Measurements from ENCODE around the gene MCRIP1. TPM values are rescaled to one million over a fixed set of nuclear protein-coding genes. Genes with fewer than 3 reads are reported as not detected.

Gene MCRIP1
- total and polyA plus RNA-seq, 9 of the 15 experiments (the other 6 are each of a cell fraction or from before 2014, with no cell fraction given): 0.39 to 35.8 (median 9.7) TPM

GRCh38 chr17:81821603-81822311, 11.3 kb downstream of the MCRIP1 start (continued):
- TF ChIP-seq ZBTB40 (IDR thresholded peaks at IDR 0.05) (peak; percentile 63), ZBTB40 (CRISPR knock-in tag; IDR thresholded peaks at IDR 0.05) (no peak), FOXP1 (CRISPR knock-in tag; IDR thresholded peaks at IDR 0.05) (no peak; the same call in none of the 2 replicates), NR3C1 (CRISPR knock-in tag; IDR thresholded peaks at IDR 0.05) (no peak), MYBL2 (IDR thresholded peaks at IDR 0.05; ENCODE audit: low read depth) (no peak), MYBL2 (CRISPR knock-in tag; IDR thresholded peaks at IDR 0.05; ENCODE audit: borderline replicate concordance) (no peak), ZNF133 (CRISPR knock-in tag; IDR thresholded peaks at IDR 0.05) (0 out of 2 replicates have a peak, but pooled peaks have one; percentile 32), RUNX1 (IDR thresholded peaks at IDR 0.05; ENCODE audit: low read depth) (no peak), ZNF766 (CRISPR knock-in tag; conservative IDR thresholded peaks at IDR 0.05) (peak; percentile 41; the same call in 1 of the 2 replicates), TRIM28 (IDR thresholded peaks at IDR 0.05) (no peak), ZNF444 (CRISPR knock-in tag; IDR thresholded peaks at IDR 0.05) (no peak), SFPQ (IDR thresholded peaks at IDR 0.05; ENCODE audit: low read depth, low read length) (no peak), GATAD2B (IDR thresholded peaks at IDR 0.05; ENCODE audit: borderline replicate concordance) (no peak), STAT5A (IDR thresholded peaks at IDR 0.05; ENCODE audit: borderline replicate concordance, low read length) (peak; percentile 93), ZNF184 (CRISPR knock-in tag; IDR thresholded peaks at IDR 0.05) (no peak)

All from K562 (cell line).